Breast epithelium (tissue), 3 donors: ENCODE data around the gene KCNH4.

Source experiments
- POLR2A ChIP-seq: fragments of 450-650 bp; IDR thresholded peaks from one replicate; pipeline ENCODE4 v1.6.1; 2016; ENCODE audit warnings: antibody characterized with exemption, mild to moderate bottlenecking, moderate library complexity
- TF ChIP-seq, protein P1 (sequence below), 3 donors: fragments of 450-650 bp; IDR thresholded peaks; one replicate each; pipeline ENCODE4 v1.5.1; 2016 to 2017; ENCODE audit warnings: antibody characterized with exemption in 3 of 3, mild to moderate bottlenecking in 3 of 3, moderate library complexity in 3 of 3

DNA sequence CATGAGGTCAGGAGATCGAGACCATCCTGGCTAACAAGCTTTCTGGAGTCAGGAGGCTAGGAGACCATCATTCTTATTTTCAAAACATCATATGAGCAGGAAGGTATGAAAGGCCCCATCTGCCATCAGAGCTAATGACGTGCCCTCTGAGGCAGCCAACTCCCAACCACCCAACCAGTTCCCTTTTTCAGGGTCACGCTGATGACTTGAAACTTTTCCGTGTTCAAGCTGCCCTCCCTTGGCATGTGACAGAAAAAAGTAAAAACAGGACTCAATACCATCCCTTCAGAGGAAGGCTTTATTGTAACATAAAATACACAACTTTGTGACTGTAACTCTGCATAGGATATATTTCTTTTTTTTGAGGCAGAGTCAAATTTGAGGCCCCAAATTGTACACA lies 18.0 kb upstream of the KCNH4 start:
- no peak for TF ChIP-seq POLR2A
- TF ChIP-seq, protein P1, sequence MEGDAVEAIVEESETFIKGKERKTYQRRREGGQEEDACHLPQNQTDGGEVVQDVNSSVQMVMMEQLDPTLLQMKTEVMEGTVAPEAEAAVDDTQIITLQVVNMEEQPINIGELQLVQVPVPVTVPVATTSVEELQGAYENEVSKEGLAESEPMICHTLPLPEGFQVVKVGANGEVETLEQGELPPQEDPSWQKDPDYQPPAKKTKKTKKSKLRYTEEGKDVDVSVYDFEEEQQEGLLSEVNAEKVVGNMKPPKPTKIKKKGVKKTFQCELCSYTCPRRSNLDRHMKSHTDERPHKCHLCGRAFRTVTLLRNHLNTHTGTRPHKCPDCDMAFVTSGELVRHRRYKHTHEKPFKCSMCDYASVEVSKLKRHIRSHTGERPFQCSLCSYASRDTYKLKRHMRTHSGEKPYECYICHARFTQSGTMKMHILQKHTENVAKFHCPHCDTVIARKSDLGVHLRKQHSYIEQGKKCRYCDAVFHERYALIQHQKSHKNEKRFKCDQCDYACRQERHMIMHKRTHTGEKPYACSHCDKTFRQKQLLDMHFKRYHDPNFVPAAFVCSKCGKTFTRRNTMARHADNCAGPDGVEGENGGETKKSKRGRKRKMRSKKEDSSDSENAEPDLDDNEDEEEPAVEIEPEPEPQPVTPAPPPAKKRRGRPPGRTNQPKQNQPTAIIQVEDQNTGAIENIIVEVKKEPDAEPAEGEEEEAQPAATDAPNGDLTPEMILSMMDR (IDR thresholded peaks at IDR 0.05), result no peak
